Measurements from ENCODE around the gene ZNF747. TPM values are rescaled to one million over a fixed set of nuclear protein-coding genes. Genes with fewer than 3 reads are reported as not detected.
"Not testable (repeated sequence)": the region's sequence is repeated elsewhere in the genome, so short reads cannot be mapped to it uniquely, and the experiment has no call there.

Gene ZNF747
- polyA plus RNA-seq, 1 donor from 2014 or later, result 14.8 TPM

DNA sequence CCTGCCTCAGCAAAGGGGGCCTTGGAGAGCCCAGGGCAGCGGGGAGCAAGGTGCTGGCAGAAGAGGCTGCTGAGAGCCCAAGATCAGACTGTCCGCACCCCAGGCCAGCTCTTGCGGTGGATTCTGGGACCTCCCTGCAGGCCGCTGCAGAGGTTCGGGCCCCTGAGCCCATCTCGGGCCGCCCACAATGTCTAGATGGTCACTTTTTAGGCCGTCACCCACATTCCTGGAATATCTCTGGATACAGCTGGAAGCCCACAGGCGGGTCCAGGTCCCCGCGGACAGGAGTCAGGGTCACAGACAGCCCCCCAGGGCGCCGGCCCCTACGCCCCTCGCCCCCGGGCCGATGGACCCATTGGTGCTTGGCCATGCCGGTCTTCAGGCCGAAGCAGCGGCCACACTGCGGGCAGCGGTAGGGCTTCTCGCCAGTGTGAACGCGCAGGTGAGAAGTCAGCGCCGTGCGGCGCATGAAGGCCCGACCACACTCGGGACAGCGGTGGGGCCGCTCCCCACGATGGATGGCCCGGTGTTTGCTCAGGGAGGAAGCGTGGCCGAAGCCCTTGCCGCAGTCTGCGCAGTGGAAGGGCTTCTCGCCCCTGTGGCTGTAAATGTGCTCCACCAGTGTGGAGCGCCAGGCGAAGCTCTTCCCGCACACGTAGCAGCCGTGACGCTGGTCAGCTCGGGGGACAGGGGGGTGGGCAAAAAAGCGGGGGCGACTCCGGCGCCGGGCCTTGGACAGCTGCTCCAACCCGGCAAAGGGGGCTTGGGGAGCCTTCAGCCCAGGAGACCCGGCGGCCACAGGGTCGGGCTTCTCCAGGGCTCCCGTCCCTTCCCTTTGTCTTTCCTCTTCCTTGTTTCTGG, 2.1 kb downstream of the ZNF747 start:
- Mint-ChIP-seq H3K9me3 (no peaks in the 10 kb centered on the region), H3K4me1 (peaks cover 16 to 22% (median 22%) of the 10 kb centered on the region in 3 donors), H3K27ac (no peak overlapping the region), H3K36me3 (peaks cover 1% of the 10 kb centered on the region), H3K4me3 (peak overlapping the region in 3 of 4 donors; percentile 73 to 91 (median 89)), H3K27me3 (no peaks in the 10 kb centered on the region)

GRCh38 chr16:30530163-30531037, 4.3 kb downstream of the ZNF747 start:
- peak overlapping the region in 1 of 4 donors; percentile 91 for H3K4me3 Mint-ChIP-seq
- no peaks in the 10 kb centered on the region for H3K9me3 Mint-ChIP-seq
- no peaks in the 10 kb centered on the region for H3K27me3 Mint-ChIP-seq
- peaks cover 15 to 17% (median 16%) of the 10 kb centered on the region in 3 donors for H3K4me1 Mint-ChIP-seq
- peak overlapping the region in 1 of 3 donors; percentile 71 for H3K27ac Mint-ChIP-seq
- no peaks in the 10 kb centered on the region for H3K36me3 Mint-ChIP-seq

DNA sequence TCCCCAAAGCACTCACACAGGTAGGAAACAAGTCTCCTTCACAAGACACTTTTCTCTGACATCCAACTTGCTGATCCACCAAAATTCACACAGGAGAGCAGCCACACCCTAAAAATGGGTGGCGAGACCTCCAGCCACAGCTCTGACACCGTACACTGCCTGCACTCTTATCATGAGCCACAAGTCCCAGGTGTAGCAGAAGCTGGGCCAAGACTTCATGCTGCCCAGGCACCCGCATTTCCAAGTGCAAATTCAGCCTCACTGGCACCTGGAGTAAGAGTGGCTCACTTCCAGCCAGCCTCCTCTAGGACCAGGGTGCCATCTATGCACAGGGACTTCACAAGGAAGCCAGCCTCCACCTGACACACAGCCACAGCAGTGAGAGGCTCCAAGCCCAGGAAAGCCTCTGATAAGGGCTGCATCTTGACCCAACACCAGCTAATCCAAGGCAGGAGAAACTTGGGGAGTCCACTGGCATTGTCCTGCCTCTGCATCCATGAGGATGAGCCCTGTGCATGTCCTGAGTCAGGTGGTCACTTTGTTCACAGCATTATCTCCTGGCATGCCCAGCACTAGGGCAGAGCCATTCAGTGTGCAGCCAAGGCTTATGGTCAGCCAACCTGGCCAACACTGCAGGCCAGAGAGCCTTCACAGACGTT, 5.7 kb downstream of the ZNF747 start:
- Mint-ChIP-seq H3K36me3 (no peaks in the 10 kb centered on the region), H3K4me1 (peaks cover 9 to 17% (median 15%) of the 10 kb centered on the region in 3 donors), H3K4me3 (peak overlapping the region in 1 of 4 donors; percentile 91), H3K27me3 (no peaks in the 10 kb centered on the region), H3K9me3 (no peaks in the 10 kb centered on the region), H3K27ac (peak overlapping the region in 2 of 3 donors; percentile 71 to 99)

DNA sequence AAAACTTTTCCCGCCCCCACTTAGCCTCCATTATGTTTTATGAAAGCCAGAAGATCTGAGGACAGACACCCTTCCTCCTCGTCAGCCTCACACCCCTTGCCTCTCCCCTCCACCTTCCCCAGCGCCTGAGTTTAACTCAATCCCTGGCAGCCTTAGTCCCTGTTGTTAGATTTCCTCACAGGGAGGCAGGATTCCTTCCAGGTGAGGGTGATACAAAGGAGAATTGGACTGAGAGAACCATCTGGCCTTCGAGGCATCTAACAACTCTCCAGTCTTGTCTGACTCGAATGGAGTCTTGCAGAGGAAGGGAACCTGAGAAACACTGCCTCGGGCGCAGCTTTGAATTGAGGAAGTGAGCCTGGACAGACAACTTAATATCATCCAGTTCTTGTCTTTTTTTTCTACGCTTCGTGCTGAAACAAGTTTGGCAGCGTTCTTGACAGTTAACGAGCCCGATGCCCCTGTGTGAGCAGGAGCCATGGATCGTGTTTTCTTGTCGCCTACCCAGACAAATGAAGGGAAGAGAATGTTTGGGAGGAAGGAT, 7.0 kb downstream of the ZNF747 start:
- Mint-ChIP-seq H3K27me3 (no peaks in the 10 kb centered on the region), H3K4me1 (peaks cover 9 to 14% (median 12%) of the 10 kb centered on the region in 3 donors), H3K9me3 (no peaks in the 10 kb centered on the region), H3K27ac (peak overlapping the region; percentile 94 to 99 (median 97)), H3K4me3 (peak overlapping the region; percentile 85 to 95 (median 92)), H3K36me3 (no peaks in the 10 kb centered on the region)

- peak overlapping the region; percentile 85 to 95 (median 92) for H3K4me3 Mint-ChIP-seq
- H3K9me3 Mint-ChIP-seq, result no peaks in the 10 kb centered on the region
- H3K27me3 Mint-ChIP-seq, result no peaks in the 10 kb centered on the region
- peaks cover 9 to 14% (median 12%) of the 10 kb centered on the region in 3 donors for H3K4me1 Mint-ChIP-seq
- no peaks in the 10 kb centered on the region for H3K36me3 Mint-ChIP-seq
- peak overlapping the region; percentile 94 to 99 (median 97) for H3K27ac Mint-ChIP-seq
These were observed 7.6 kb downstream of the ZNF747 start for GRCh38 chr16:30526823-30527634.

DNA sequence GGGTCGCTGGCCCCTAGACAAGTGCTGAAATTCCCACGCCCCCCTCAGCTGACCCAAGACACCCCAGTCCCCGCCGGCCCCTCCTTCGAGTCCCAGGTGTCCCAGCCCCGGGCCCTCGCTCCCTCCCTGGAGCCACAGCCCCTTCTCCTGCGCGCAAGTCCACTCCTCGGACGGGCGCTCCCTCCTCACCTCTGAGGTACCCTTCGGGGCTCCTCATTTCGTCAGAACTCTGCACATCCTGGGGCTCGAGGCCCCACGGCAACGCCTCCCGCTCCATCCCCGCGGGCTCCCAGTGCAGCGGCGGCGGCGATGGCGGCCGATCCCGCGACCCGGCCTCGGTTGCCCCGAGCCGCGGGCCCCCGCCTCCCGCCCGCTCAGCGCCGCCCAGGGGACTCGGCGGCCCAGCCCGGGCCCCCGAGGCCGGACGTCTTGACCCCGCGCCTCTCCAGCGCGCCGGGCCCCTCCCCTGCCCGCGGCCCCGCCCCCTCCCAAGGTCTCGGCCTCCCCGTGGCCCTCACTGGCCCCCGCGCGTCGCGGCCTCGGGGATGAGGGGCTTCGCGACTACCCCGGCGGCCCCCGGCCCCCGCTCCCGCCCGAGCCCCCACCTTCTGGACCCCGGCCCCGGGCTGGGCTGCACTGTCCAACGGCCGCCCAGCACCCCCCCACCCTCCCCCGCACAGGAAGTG, 8.4 kb downstream of the ZNF747 start, which contains the start of gene ZNF768:
Gene ZNF768, minus strand, starts transcription at position 430 of the 686 bp plus-strand sequence. Its CDS starts 153 bp downstream, at position 277.
- H3K4me1 Mint-ChIP-seq, result peaks cover 9 to 14% (median 12%) of the 10 kb centered on the region in 3 donors
- no peaks in the 10 kb centered on the region for H3K9me3 Mint-ChIP-seq
- H3K27me3 Mint-ChIP-seq, result no peaks in the 10 kb centered on the region
- H3K36me3 Mint-ChIP-seq, result no peaks in the 10 kb centered on the region
- H3K27ac Mint-ChIP-seq, result peak within 1 kb of the TSS; percentile 94 to 99 (median 97)
- H3K4me3 Mint-ChIP-seq, result peak within 1 kb of the TSS; percentile 89 to 97 (median 96)

- H3K27me3 Mint-ChIP-seq, result no peaks in the 10 kb centered on the region
- H3K9me3 Mint-ChIP-seq, result no peaks in the 10 kb centered on the region
- peak overlapping the region; percentile 89 to 97 (median 96) for H3K4me3 Mint-ChIP-seq
- H3K36me3 Mint-ChIP-seq, result no peaks in the 10 kb centered on the region
- H3K27ac Mint-ChIP-seq, result peak overlapping the region; percentile 81 to 92 (median 89)
- H3K4me1 Mint-ChIP-seq, result peaks cover 9 to 14% (median 12%) of the 10 kb centered on the region in 3 donors
These were observed 8.9 kb downstream of the ZNF747 start for GRCh38 chr16:30525844-30526136.

GRCh38 chr16:30524575-30525568, 9.8 kb downstream of the ZNF747 start:
- H3K36me3 Mint-ChIP-seq, result peaks cover 3% of the 10 kb centered on the region
- peaks cover 9 to 14% (median 12%) of the 10 kb centered on the region in 3 donors for H3K4me1 Mint-ChIP-seq
- H3K9me3 Mint-ChIP-seq, result no peaks in the 10 kb centered on the region
- H3K4me3 Mint-ChIP-seq, result peak overlapping the region in 3 of 4 donors; percentile 11 to 82 (median 55)
- peak overlapping the region in 1 of 3 donors; percentile 92 for H3K27ac Mint-ChIP-seq
- no peaks in the 10 kb centered on the region for H3K27me3 Mint-ChIP-seq

GRCh38 chr16:30523768-30524574, 10.7 kb downstream of the ZNF747 start:
- peaks cover 3% of the 10 kb centered on the region for H3K36me3 Mint-ChIP-seq
- H3K27ac Mint-ChIP-seq, result peak overlapping the region in 2 of 3 donors; percentile 46 to 92
- peak overlapping the region in 1 of 4 donors; percentile 49 for H3K4me3 Mint-ChIP-seq
- peaks cover 9 to 14% (median 12%) of the 10 kb centered on the region in 3 donors for H3K4me1 Mint-ChIP-seq
- no peaks in the 10 kb centered on the region for H3K27me3 Mint-ChIP-seq
- H3K9me3 Mint-ChIP-seq, result no peaks in the 10 kb centered on the region

DNA sequence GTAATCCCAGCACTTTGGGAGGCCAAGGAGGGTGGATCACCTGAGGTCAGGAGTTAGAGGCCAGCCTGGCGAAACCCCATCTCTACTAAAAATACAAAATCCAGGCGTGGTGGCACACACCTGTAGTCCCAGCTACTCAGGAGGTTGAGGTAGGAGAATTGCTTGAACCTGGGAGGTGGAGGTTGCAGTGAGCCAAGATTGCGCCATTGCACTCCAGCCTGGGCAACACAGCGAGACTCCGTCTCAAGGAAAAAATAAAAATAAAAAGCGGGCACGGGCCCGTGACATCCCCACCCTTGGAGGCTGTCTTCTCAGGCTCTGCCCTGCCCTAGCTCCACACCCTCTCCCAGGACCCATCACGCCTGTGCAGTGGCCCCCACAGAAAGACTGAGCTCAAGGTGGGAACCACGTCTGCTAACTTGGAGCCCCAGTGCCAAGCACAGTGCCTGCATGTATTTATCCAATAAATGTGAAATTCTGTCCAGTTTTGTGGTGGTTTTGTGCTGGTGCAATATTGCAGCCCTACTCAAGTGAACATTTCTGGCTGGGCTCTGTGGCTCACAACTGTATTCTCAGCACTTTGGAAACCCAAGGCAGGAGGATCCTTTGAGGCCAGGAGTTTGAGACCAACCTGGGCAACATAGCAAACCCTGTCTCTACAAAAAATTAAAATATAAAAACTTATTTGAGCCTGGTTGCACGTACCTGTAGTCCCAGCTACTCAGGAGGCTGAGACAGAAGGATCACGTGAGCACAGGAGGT, 11.8 kb downstream of the ZNF747 start:
- H3K36me3 Mint-ChIP-seq, H3K9me3 Mint-ChIP-seq, H3K27me3 Mint-ChIP-seq, H3K4me1 Mint-ChIP-seq: not testable (repeated sequence)
- Mint-ChIP-seq H3K4me3 (peak overlapping the region in 2 of 4 donors; percentile 47 to 66), H3K27ac (peak overlapping the region in 2 of 3 donors; percentile 21 to 53)
